ENCODE results near the gene CARD11. TPM values are rescaled to one million over a fixed set of nuclear protein-coding genes. Genes with fewer than 3 reads are reported as not detected.

Gene CARD11
- total RNA-seq, 1 donor from 2014 or later: 0.63 TPM

GRCh38 chr7:2882111-2882510, 161.6 kb downstream of the CARD11 start:
- DNase-seq (ENCODE audit: low spot score) (no peak), ATAC-seq (no peak)

- DNase-seq (ENCODE audit: low spot score) (no peak), ATAC-seq (no peak)
These were observed 162.7 kb downstream of the CARD11 start for GRCh38 chr7:2880874-2881533.

- no peak for ATAC-seq
These were observed 163.6 kb downstream of the CARD11 start for GRCh38 chr7:2880051-2880450.

GRCh38 chr7:2879354-2879753, 164.3 kb downstream of the CARD11 start:
- ATAC-seq (no peak), DNase-seq (ENCODE audit: low spot score) (no peak)

More at GRCh38 chr7:2880051-2880450, 163.6 kb downstream of the CARD11 start:
- DNase-seq (ENCODE audit: low spot score): no peak

GRCh38 chr7:2878306-2878705, 165.4 kb downstream of the CARD11 start:
- DNase-seq (ENCODE audit: low spot score) (no peak), ATAC-seq (no peak)

- ATAC-seq (no peak), DNase-seq (ENCODE audit: low spot score) (no peak)
These were observed 167.5 kb downstream of the CARD11 start for GRCh38 chr7:2876031-2876731.

GRCh38 chr7:2873686-2874551, 169.7 kb downstream of the CARD11 start:
- no peak for DNase-seq (ENCODE audit: low spot score)
- peak; percentile 39 for ATAC-seq

GRCh38 chr7:2873146-2873545, 170.5 kb downstream of the CARD11 start:
- ATAC-seq (peak; percentile 50), DNase-seq (ENCODE audit: low spot score) (peak; percentile 56)

GRCh38 chr7:2872296-2872874, 171.3 kb downstream of the CARD11 start:
- DNase-seq (ENCODE audit: low spot score) (no peak), ATAC-seq (no peak)

- ATAC-seq: peak; percentile 77
- no peak for DNase-seq (ENCODE audit: low spot score)
These were observed 173.2 kb downstream of the CARD11 start for GRCh38 chr7:2870471-2870931.

GRCh38 chr7:2869981-2870380, 173.7 kb downstream of the CARD11 start:
- DNase-seq (ENCODE audit: low spot score): no peak
- ATAC-seq: no peak

GRCh38 chr7:2866601-2867000, 177.1 kb downstream of the CARD11 start:
- no peak for DNase-seq (ENCODE audit: low spot score)
- ATAC-seq: no peak

- ATAC-seq (peak; percentile 72), DNase-seq (ENCODE audit: low spot score) (peak; percentile 63)
These were observed 178.5 kb downstream of the CARD11 start for GRCh38 chr7:2864999-2865670.

- DNase-seq (ENCODE audit: low spot score) (no peak), ATAC-seq (no peak)
These were observed 179.3 kb downstream of the CARD11 start for GRCh38 chr7:2864204-2864985.

- DNase-seq (ENCODE audit: low spot score) (no peak), ATAC-seq (peak; percentile 75)
These were observed 180.1 kb downstream of the CARD11 start for GRCh38 chr7:2863461-2864066.

GRCh38 chr7:2862831-2863361, 180.8 kb downstream of the CARD11 start:
- ATAC-seq (no peak), DNase-seq (ENCODE audit: low spot score) (no peak)

- no peak for DNase-seq (ENCODE audit: low spot score)
- ATAC-seq: no peak
These were observed 182.2 kb downstream of the CARD11 start for GRCh38 chr7:2861509-2861908.

GRCh38 chr7:2860627-2861133, 183.0 kb downstream of the CARD11 start:
- peak; percentile 52 for ATAC-seq
- DNase-seq (ENCODE audit: low spot score): no peak

- DNase-seq (ENCODE audit: low spot score) (no peak), ATAC-seq (no peak)
These were observed 183.7 kb downstream of the CARD11 start for GRCh38 chr7:2859952-2860351.
